T-cell (primary cell): ENCODE data around the gene NEK9. TPM values are rescaled to one million over a fixed set of nuclear protein-coding genes. Genes with fewer than 3 reads are reported as not detected.
"Not testable (repeated sequence)": the region's sequence is repeated elsewhere in the genome, so short reads cannot be mapped to it uniquely, and the experiment has no call there.

Experiments
- ATAC-seq, 4 experiments: fragments of 200-7000 bp in 3 of 4; fragments of 150-1000 bp in 1 of 4; cut with Tn5 transposase; replicated peaks in 1 of 4; 1 replicate in 3 of 4; 2 replicates in 1 of 4; pipeline ENCODE4 v1.10.0; 2021; ENCODE audit warnings: moderate library complexity in 3 of 4, mild to moderate bottlenecking in 2 of 4, moderate number of reproducible peaks in 1 of 4
- CTCF ChIA-PET, 2 donors: fragments of 300-600 bp; sonication (Branson Sonifier 250); formaldehyde crosslinking; loops; one replicate each; lab custom pipeline; 2022; ENCODE audit warnings: antibody characterized with exemption in 2 of 2; lab: Charles Lee
- POLR2A ChIA-PET, 2 donors: fragments of 300-600 bp; sonication (Branson Sonifier 250); formaldehyde crosslinking; loops; one replicate each; lab custom pipeline; 2022; ENCODE audit warnings: antibody characterized with exemption in 2 of 2; lab: Charles Lee
- DNase-seq, 35 experiments: peaks; one replicate each; pipeline versions ENCODE4 v3.0.0 to v3.0.0-alpha.2; 2013 to 2023
- H3K27ac ChIP-seq: one replicate; pipeline ENCODE4 v1.5.1; 2013; ENCODE audit warnings: low read length
- H3K27me3 ChIP-seq, 2 experiments: replicated peaks in 1 of 2; 1 replicate in 1 of 2; 2 replicates in 1 of 2; pipeline versions ENCODE4 v1.6.1 to v1.7.0; 2013; ENCODE audit warnings: low read length in 1 of 2, mixed read lengths in 1 of 2; ENCODE audit not compliant: control insufficient read depth in 2 of 2, insufficient read depth in 2 of 2; ENCODE audit errors: extremely low read depth in 1 of 2
- H3K36me3 ChIP-seq, 2 donors: 1 replicate in 1 of 2; 2 replicates in 1 of 2; pipeline versions ENCODE4 v1.6.1 to v1.7.0; 2013; ENCODE audit warnings: low read length in 1 of 2; ENCODE audit not compliant: control insufficient read depth in 2 of 2, insufficient read depth in 1 of 2; ENCODE audit errors: extremely low read depth in 1 of 2
- H3K4me1 ChIP-seq, 2 experiments: 1 replicate in 1 of 2; 2 replicates in 1 of 2; pipeline versions ENCODE4 v1.6.1 to v1.7.0; 2013; ENCODE audit warnings: low read length in 2 of 2, mixed read lengths in 1 of 2; ENCODE audit not compliant: insufficient read depth in 2 of 2, control insufficient read depth in 1 of 2; ENCODE audit errors: extremely low read depth in 1 of 2
- H3K4me3 ChIP-seq, 2 donors: 1 replicate in 1 of 2; 2 replicates in 1 of 2; pipeline versions ENCODE4 v1.5.1 to v1.7.0; 2013; ENCODE audit warnings: mild to moderate bottlenecking in 2 of 2, low read length in 1 of 2, moderate library complexity in 1 of 2; ENCODE audit not compliant: control insufficient read depth in 1 of 2; ENCODE audit errors: extremely low read depth in 1 of 2
- H3K9me3 ChIP-seq: 2 replicates; pipeline ENCODE4 v1.7.0; 2013
- H3K27ac Mint-ChIP-seq, 2 donors: one replicate each; pipeline ENCODE4 v1.8.0; 2020 to 2021; ENCODE audit warnings: mild to moderate bottlenecking in 2 of 2, mixed read lengths in 2 of 2
- H3K27me3 Mint-ChIP-seq, 2 donors: one replicate each; pipeline ENCODE4 v1.8.0; 2021 to 2022; ENCODE audit warnings: mixed read lengths in 2 of 2
- H3K36me3 Mint-ChIP-seq: one replicate; pipeline ENCODE4 v1.8.0; 2021; ENCODE audit warnings: mixed read lengths
- H3K4me1 Mint-ChIP-seq, 3 donors: one replicate each; pipeline ENCODE4 v1.8.0; 2020 to 2022; ENCODE audit warnings: mixed read lengths in 3 of 3, mild to moderate bottlenecking in 1 of 3
- H3K4me3 Mint-ChIP-seq, 3 donors: one replicate each; pipeline ENCODE4 v1.8.0; 2020 to 2022; ENCODE audit warnings: mild to moderate bottlenecking in 3 of 3, mixed read lengths in 3 of 3, moderate library complexity in 3 of 3
- H3K9me3 Mint-ChIP-seq, 3 donors: one replicate each; pipeline ENCODE4 v1.8.0; 2020 to 2022; ENCODE audit warnings: mixed read lengths in 3 of 3
- WGBS: methylation state at CpG from one replicate; pipeline ENCODE4 v1.1.5; 2013; ENCODE audit warnings: missing lambda C conversion rate; ENCODE audit not compliant: insufficient coverage; 5-methylcytosine and 5-hydroxymethylcytosine counted together
- total RNA-seq, 35 experiments: library from RNA in 6 of 35; stranded (reverse) in 6 of 35; fragments of 120-200 nt in 1 of 35; gene quantifications; one replicate each; pipeline versions ENCODE4 v1.2.1 to v1.2.4 and lab custom pipeline; 2013 to 2026

The NEK9 gene
- total RNA-seq, 5 donors from 2014 or later (not counting 1 experiment from before 2014, with no cell fraction given), result 78.9 to 121 (median 117) TPM

GRCh38 chr14:75150637-75151036 lies 23.8 kb upstream of the NEK9 start:
- H3K4me3 ChIP-seq, H3K9me3 Mint-ChIP-seq, H3K27me3 ChIP-seq, DNase-seq, H3K4me3 Mint-ChIP-seq, H3K9me3 ChIP-seq, POLR2A ChIA-PET, H3K27ac Mint-ChIP-seq, CTCF ChIA-PET, H3K27me3 Mint-ChIP-seq, ATAC-seq, H3K4me1 ChIP-seq, H3K27ac ChIP-seq: not testable (repeated sequence)
- peaks cover 38% of the 10 kb centered on the region for H3K36me3 Mint-ChIP-seq
- peaks cover 43 to 54% (median 48%) of the 10 kb centered on the region in 3 donors for H3K4me1 Mint-ChIP-seq
- H3K36me3 ChIP-seq, result peaks cover 0 to 34% of the 10 kb centered on the region in 2 donors
- 100% methylated on average over 3 of the region's 6 CpGs for WGBS

- H3K4me1 Mint-ChIP-seq, result peaks cover 43 to 53% (median 46%) of the 10 kb centered on the region in 3 donors
- CTCF ChIA-PET, result no interaction called here
- H3K9me3 ChIP-seq, result no peaks in the 10 kb centered on the region
These were observed 23.3 kb upstream of the NEK9 start for GRCh38 chr14:75150150-75150549.

GRCh38 chr14:75147423-75148071 lies 20.7 kb upstream of the NEK9 start:
- WGBS, result 83% methylated on average over 6 of the region's 13 CpGs
- H3K27me3 Mint-ChIP-seq, result no peaks in the 10 kb centered on the region
- H3K27ac ChIP-seq, result no peak overlapping the region
- no peaks in the 10 kb centered on the region for H3K9me3 ChIP-seq
- H3K4me1 Mint-ChIP-seq, result peaks cover 61 to 68% (median 62%) of the 10 kb centered on the region in 3 donors
- ATAC-seq (peak in 1 of 4 experiments; percentile 30), DNase-seq (peak in 12 of 35 experiments; percentile 9 to 52 (median 16))
- no peak overlapping the region for H3K4me3 Mint-ChIP-seq
- H3K27me3 ChIP-seq, result no peaks in the 10 kb centered on the region
- peaks cover 4 to 39% of the 10 kb centered on the region in 2 donors for H3K36me3 ChIP-seq
- CTCF ChIA-PET, result interaction anchor here (0.6 to 0.7 kb wide), 2 partner anchors 158 to 375 kb away, joined by 3 to 5 read pairs; no protein-coding TSS in a partner anchor
- peaks cover 15 to 18% of the 10 kb centered on the region in 2 experiments for H3K4me1 ChIP-seq
- peaks cover 44% of the 10 kb centered on the region for H3K36me3 Mint-ChIP-seq
- H3K9me3 Mint-ChIP-seq, result no peaks in the 10 kb centered on the region
- H3K4me3 ChIP-seq, result no peak overlapping the region
- POLR2A ChIA-PET, result interaction anchor here in 1 of 2 donors (0.6 kb wide), 2 partner anchors 111 to 766 kb away, joined by 4 to 5 read pairs; no protein-coding TSS in a partner anchor
- H3K27ac Mint-ChIP-seq, result no peak overlapping the region

More at GRCh38 chr14:75150150-75150549, 23.3 kb upstream of the NEK9 start:
- POLR2A ChIA-PET, result no interaction called here
- peaks cover 38% of the 10 kb centered on the region for H3K36me3 Mint-ChIP-seq
- Histone ChIP-seq H3K4me1 (peaks cover 10 to 11% of the 10 kb centered on the region in 2 experiments), H3K4me3 (no peak overlapping the region), H3K36me3 (peaks cover 3 to 34% of the 10 kb centered on the region in 2 donors), H3K27ac (no peak overlapping the region), H3K27me3 (no peaks in the 10 kb centered on the region)
- no CpG with 5 or more reads among the region's 2 CpGs for WGBS
- no peaks in the 10 kb centered on the region for H3K9me3 Mint-ChIP-seq
- no peak for ATAC-seq
- H3K4me3 Mint-ChIP-seq, result no peak overlapping the region
- H3K27me3 Mint-ChIP-seq, result no peaks in the 10 kb centered on the region
- no peak for DNase-seq
- no peak overlapping the region for H3K27ac Mint-ChIP-seq

GRCh38 chr14:75144944-75145343 lies 18.1 kb upstream of the NEK9 start:
- WGBS, result 43% methylated on average over 3 of the region's 5 CpGs
- H3K36me3 Mint-ChIP-seq, result peaks cover 28% of the 10 kb centered on the region
- H3K4me1 Mint-ChIP-seq, result peaks cover 67 to 74% (median 68%) of the 10 kb centered on the region in 3 donors
- peak overlapping the region; percentile 24 for H3K27ac ChIP-seq
- peaks cover 24 to 31% of the 10 kb centered on the region in 2 experiments for H3K4me1 ChIP-seq
- CTCF ChIA-PET, result interaction anchor here in 1 of 2 donors (0.6 to 2.0 kb wide), 2 partner anchors 8 to 155 kb away, joined by 5 to 8 read pairs; no protein-coding TSS in a partner anchor
- DNase-seq (peak in 10 of 35 experiments; percentile 4 to 45 (median 11)), ATAC-seq (peak in 1 of 4 experiments; percentile 85)
- H3K27me3 ChIP-seq, result no peaks in the 10 kb centered on the region
- H3K36me3 ChIP-seq, result peaks cover 4 to 18% of the 10 kb centered on the region in 2 donors
- H3K27ac Mint-ChIP-seq, result peak overlapping the region; percentile 5 to 48
- POLR2A ChIA-PET, result no interaction called here
- H3K27me3 Mint-ChIP-seq, result no peaks in the 10 kb centered on the region
- no peaks in the 10 kb centered on the region for H3K9me3 ChIP-seq
- H3K4me3 ChIP-seq, result no peak overlapping the region
- H3K4me3 Mint-ChIP-seq, result no peak overlapping the region
- no peaks in the 10 kb centered on the region for H3K9me3 Mint-ChIP-seq

GRCh38 chr14:75143761-75144527 lies 17.1 kb upstream of the NEK9 start:
- no peak for DNase-seq
- H3K4me3 Mint-ChIP-seq, result no peak overlapping the region
- H3K4me1 ChIP-seq, result peaks cover 24 to 35% of the 10 kb centered on the region in 2 experiments
- H3K4me3 ChIP-seq, result no peak overlapping the region
- no peaks in the 10 kb centered on the region for H3K9me3 ChIP-seq
- ChIA-PET POLR2A (no interaction called here), CTCF (interaction anchor here (0.5 to 1.3 kb wide), 8 partner anchors 12 to 329 kb away, joined by 3 to 6 read pairs (median 4); partner anchors contain the start of gene NEK9 (in 1 of the 2))
- 100% methylated on average over 1 of the region's 9 CpGs for WGBS
- peaks cover 4 to 13% of the 10 kb centered on the region in 2 donors for H3K36me3 ChIP-seq
- peaks cover 69 to 79% (median 72%) of the 10 kb centered on the region in 3 donors for H3K4me1 Mint-ChIP-seq
- no peaks in the 10 kb centered on the region for H3K9me3 Mint-ChIP-seq
- no peak overlapping the region for H3K27ac ChIP-seq
- H3K27me3 ChIP-seq, result no peaks in the 10 kb centered on the region
- H3K27me3 Mint-ChIP-seq, result no peaks in the 10 kb centered on the region
- no peak for ATAC-seq
- peak overlapping the region; percentile 44 to 48 for H3K27ac Mint-ChIP-seq
- H3K36me3 Mint-ChIP-seq, result peaks cover 21% of the 10 kb centered on the region

- no CpG with 5 or more reads among the region's 1 CpG for WGBS
- Histone ChIP-seq H3K4me3 (no peak overlapping the region), H3K27ac (no peak overlapping the region), H3K36me3 (peaks cover 4 to 12% of the 10 kb centered on the region in 2 donors), H3K4me1 (peaks cover 24 to 40% of the 10 kb centered on the region in 2 experiments), H3K27me3 (no peaks in the 10 kb centered on the region), H3K9me3 (no peaks in the 10 kb centered on the region)
- Mint-ChIP-seq H3K27me3 (no peaks in the 10 kb centered on the region), H3K4me1 (peaks cover 72 to 82% (median 80%) of the 10 kb centered on the region in 3 donors), H3K4me3 (no peak overlapping the region), H3K27ac (peak overlapping the region; percentile 63 to 84), H3K36me3 (peaks cover 19% of the 10 kb centered on the region), H3K9me3 (no peaks in the 10 kb centered on the region)
- DNase-seq, result no peak
- ATAC-seq, result no peak
- POLR2A ChIA-PET, result interaction anchor here (0.5 to 0.6 kb wide), 2 partner anchors 39 to 1935 kb away, joined by 3 to 13 read pairs; no protein-coding TSS in a partner anchor
- CTCF ChIA-PET, result interaction anchor here in 1 of 2 donors (0.9 to 1.4 kb wide), 3 partner anchors 105 to 346 kb away, joined by 3 read pairs; no protein-coding TSS in a partner anchor
These were observed 15.6 kb upstream of the NEK9 start for GRCh38 chr14:75142494-75142893.
